MCF 10A (cell line): ENCODE data around the gene NKIRAS2. TPM values are rescaled to one million over a fixed set of nuclear protein-coding genes. Genes with fewer than 3 reads are reported as not detected.

Experiments
- BruUV-seq: library from RNA; stranded (reverse); fragments of 400-500 nt; replicated peaks from 2 replicates; lab custom pipeline; 2021; lab: Mats Ljungman, UMichigan
- CTCF ChIA-PET: fragments of 300-600 bp; sonication (Branson Sonifier 250); formaldehyde crosslinking; extraction: SDS; loops from one replicate; lab custom pipeline; 2021; ENCODE audit warnings: antibody characterized with exemption, inconsistent platforms; lab: Yijun Ruan, JAX
- POLR2A ChIA-PET: fragments of 300-600, 350-650 bp; sonication (Branson Sonifier 250); formaldehyde crosslinking; extraction: SDS; loops from one replicate; lab custom pipeline; 2020; ENCODE audit warnings: antibody characterized with exemption, inconsistent platforms; lab: Yijun Ruan, JAX
- DNase-seq: peaks from one replicate; pipeline ENCODE4 v3.0.0-alpha.2; 2018; ENCODE audit not compliant: unreplicated experiment
- H3K27ac Mint-ChIP-seq: one replicate; pipeline ENCODE4 v1.8.0; 2022; ENCODE audit warnings: mild to moderate bottlenecking, low read depth, mixed read lengths; ENCODE audit not compliant: unreplicated experiment
- H3K27me3 Mint-ChIP-seq: one replicate; pipeline ENCODE4 v1.8.0; 2022; ENCODE audit warnings: mixed read lengths; ENCODE audit not compliant: insufficient read depth, unreplicated experiment
- H3K36me3 Mint-ChIP-seq: one replicate; pipeline ENCODE4 v1.8.0; 2022; ENCODE audit warnings: mild to moderate bottlenecking, moderate library complexity, mixed read lengths; ENCODE audit not compliant: insufficient read depth, unreplicated experiment
- H3K4me1 Mint-ChIP-seq: one replicate; pipeline ENCODE4 v1.8.0; 2022; ENCODE audit warnings: mixed read lengths; ENCODE audit not compliant: insufficient read depth, unreplicated experiment
- H3K4me3 Mint-ChIP-seq: one replicate; pipeline ENCODE4 v1.8.0; 2022; ENCODE audit warnings: mild to moderate bottlenecking, moderate library complexity, mixed read lengths; ENCODE audit not compliant: unreplicated experiment
- H3K9me3 Mint-ChIP-seq: one replicate; pipeline ENCODE4 v1.8.0; 2022; ENCODE audit warnings: mixed read lengths; ENCODE audit not compliant: unreplicated experiment
- CTCF ChIP-seq: fragments of 200-600 bp; IDR thresholded peaks from one replicate; pipeline ENCODE4 v1.8.0; 2022; ENCODE audit warnings: antibody characterized with exemption, mild to moderate bottlenecking; ENCODE audit not compliant: unreplicated experiment
- intact Hi-C: fragments of 100-400 bp; cut with micrococcal nuclease; formaldehyde crosslinking; loops from 2 replicates; pipeline ENCODE4 v1.14.1; 2022
- total RNA-seq: library from RNA; stranded (reverse); gene quantifications from 2 replicates; pipeline ENCODE4 v1.2.3, GENCODE V29; 2022

NKIRAS2 gene
- total RNA-seq, 1 experiment from 2014 or later = 34.1 TPM

GRCh38 chr17:42051013-42051400 is 31.1 kb downstream of the NKIRAS2 start:
- intact Hi-C loops = no loop called here
- Mint-ChIP-seq H3K4me1 (peaks cover 13% of the 10 kb centered on the region), H3K4me3 (peak overlapping the region; percentile 64), H3K27ac (no peak overlapping the region), H3K27me3 (peaks cover 49% of the 10 kb centered on the region), H3K9me3 (no peaks in the 10 kb centered on the region), H3K36me3 (no peaks in the 10 kb centered on the region)
- POLR2A ChIA-PET = interaction anchor here (1.1 kb wide), 1 partner anchor 31 kb away, joined by 3 read pairs; the partner anchor contains the start of gene NKIRAS2
- TF ChIP-seq CTCF = no peak
- no TSS peak for BruUV-seq
- CTCF ChIA-PET = interaction anchor here (0.6 to 1.2 kb wide), 2 partner anchors 16 to 468 kb away, joined by 3 to 5 read pairs; no protein-coding TSS in a partner anchor
- no peak for DNase-seq

- Mint-ChIP-seq H3K9me3 (no peaks in the 10 kb centered on the region), H3K36me3 (no peaks in the 10 kb centered on the region), H3K4me1 (peaks cover 13% of the 10 kb centered on the region), H3K27ac (no peak overlapping the region), H3K4me3 (no peak overlapping the region), H3K27me3 (peaks cover 49% of the 10 kb centered on the region)
- intact Hi-C loops = no loop called here
- POLR2A ChIA-PET = no interaction called here
- TF ChIP-seq CTCF = no peak
- CTCF ChIA-PET = interaction anchor here (1.2 kb wide), 1 partner anchor 16 kb away, joined by 5 read pairs; no protein-coding TSS in a partner anchor
- no peak for DNase-seq
- BruUV-seq = no TSS peak
These were observed 31.8 kb downstream of the NKIRAS2 start for GRCh38 chr17:42051645-42052044.

- Mint-ChIP-seq H3K36me3 (no peaks in the 10 kb centered on the region), H3K4me3 (no peak overlapping the region), H3K4me1 (peaks cover 13% of the 10 kb centered on the region), H3K27me3 (peaks cover 49% of the 10 kb centered on the region), H3K27ac (no peak overlapping the region), H3K9me3 (no peaks in the 10 kb centered on the region)
- BruUV-seq = no TSS peak
- DNase-seq = no peak
- intact Hi-C loops = no loop called here
- ChIA-PET POLR2A (no interaction called here), CTCF (no interaction called here)
- TF ChIP-seq CTCF = no peak
These were observed 32.5 kb downstream of the NKIRAS2 start for GRCh38 chr17:42052346-42052877.

- H3K27ac Mint-ChIP-seq = no peak overlapping the region
- H3K4me3 Mint-ChIP-seq = no peak overlapping the region
- H3K36me3 Mint-ChIP-seq = no peaks in the 10 kb centered on the region
- peaks cover 13% of the 10 kb centered on the region for H3K4me1 Mint-ChIP-seq
- TF ChIP-seq CTCF = no peak
- CTCF ChIA-PET = interaction anchor here (0.8 to 1.0 kb wide), 2 partner anchors 12 to 14 kb away, joined by 3 to 4 read pairs; no protein-coding TSS in a partner anchor
- no peaks in the 10 kb centered on the region for H3K9me3 Mint-ChIP-seq
- H3K27me3 Mint-ChIP-seq = peaks cover 40% of the 10 kb centered on the region
- no peak for DNase-seq
- no TSS peak for BruUV-seq
- intact Hi-C loops = no loop called here
- POLR2A ChIA-PET = no interaction called here
These were observed 34.0 kb downstream of the NKIRAS2 start for GRCh38 chr17:42053731-42054500.
